GM18870 (cell line): Measurements from ENCODE around the gene CDC34.
A peak's percentile ranks its signal among the peaks of the same experiment; 100 is the strongest.
"Not testable (repeated sequence)": the region's sequence is repeated elsewhere in the genome, so short reads cannot be mapped to it uniquely, and the experiment has no call there.

ENCODE experiments used
- ATAC-seq: cut with Tn5 transposase; IDR thresholded peaks from one replicate; pipeline ENCODE4 v1.9.1; 2021; ENCODE audit warnings: moderate library complexity; ENCODE audit not compliant: unreplicated experiment

CDC34 gene

DNA sequence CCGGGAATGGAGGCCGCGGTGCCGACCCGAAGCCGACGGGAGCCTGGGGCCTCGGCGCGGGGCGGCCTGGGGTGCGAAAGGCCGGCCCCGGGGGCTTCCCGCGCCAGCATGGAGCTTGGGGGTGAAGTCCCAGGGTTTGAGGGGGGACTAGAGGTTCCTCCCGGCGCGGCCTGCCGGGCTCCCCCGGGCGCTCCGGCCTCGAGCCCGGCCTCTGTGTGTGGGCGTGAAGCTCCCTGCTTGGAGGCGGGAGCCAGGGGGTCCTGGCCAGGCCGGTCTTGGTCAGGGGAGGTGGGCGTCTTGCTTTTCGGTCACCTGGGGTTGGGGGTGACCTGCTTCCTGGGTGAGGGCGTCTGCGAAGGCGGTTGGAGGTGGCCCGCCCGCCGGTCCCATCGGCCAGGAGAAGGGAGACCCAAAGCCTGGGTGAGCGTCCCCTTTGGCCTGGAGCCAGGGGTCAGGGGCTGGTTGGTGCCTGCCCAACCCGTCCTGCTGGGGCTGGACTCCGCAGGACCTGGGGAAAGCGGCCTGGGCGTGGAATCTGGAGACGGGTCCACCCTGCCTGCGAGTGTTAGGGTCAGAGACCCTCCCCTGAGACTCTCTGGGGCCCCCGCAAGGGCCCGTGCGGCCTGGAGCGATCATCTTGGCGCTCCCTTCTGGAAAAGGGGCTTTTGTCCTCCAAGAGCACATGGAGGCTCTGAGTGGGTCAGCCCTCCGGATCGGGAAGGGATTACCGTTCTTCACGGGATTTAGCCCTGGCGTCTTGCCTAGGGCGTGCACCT lies 41.4 kb downstream of the CDC34 start:
- ATAC-seq, result peak; percentile 17

- ATAC-seq, result no peak
Measured at GRCh38 chr19:573519-573825, 41.9 kb downstream of the CDC34 start.

- no peak for ATAC-seq
Measured at GRCh38 chr19:574658-575526, 43.3 kb downstream of the CDC34 start.

DNA sequence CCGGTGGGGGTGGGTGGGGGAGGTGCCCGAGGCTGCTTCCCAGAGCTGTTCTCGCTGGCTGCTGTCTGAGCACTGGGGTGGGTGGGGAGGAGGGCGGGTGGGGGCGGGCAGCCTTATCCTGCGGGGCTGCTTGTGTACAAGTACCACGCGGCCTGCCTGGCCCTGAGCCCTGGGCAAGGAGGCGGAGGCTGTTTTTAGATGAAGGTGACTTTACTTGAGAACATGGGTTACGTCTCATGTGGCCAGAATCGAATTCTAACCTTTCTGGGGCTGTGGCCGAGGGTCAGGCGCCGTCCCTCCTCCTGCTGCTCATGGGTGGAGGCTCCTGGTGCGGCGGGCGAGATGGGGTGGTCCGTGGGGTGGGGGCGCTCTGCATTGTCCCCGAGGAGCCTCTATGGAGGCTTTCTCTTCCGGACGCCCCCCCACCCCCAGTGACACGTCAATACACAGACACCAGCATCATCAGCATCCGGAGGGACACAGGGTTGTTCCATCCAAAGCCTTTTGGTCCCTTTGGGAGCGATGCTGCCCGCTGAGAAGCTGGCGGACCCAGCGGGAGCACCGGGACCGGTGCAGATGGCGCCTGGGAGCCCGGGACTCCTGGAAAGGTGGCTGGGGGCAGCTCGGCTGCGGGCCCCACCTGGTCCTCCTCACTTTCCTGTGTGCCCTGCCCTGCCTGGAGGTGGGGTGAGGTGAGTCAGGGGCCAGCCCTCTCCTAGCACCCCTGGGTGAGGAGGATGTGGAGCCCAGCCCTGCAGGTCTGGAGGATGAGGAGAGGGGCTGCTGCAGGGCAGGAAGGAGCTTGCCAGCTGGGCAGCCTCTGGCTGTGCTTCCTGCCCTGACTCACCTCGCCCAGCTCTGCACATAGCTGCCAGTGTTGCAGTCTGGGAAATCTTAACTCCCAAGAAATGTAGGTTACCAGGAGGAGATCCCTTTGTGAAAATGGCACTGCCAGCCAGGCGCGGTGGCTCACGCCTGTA lies 44.3 kb downstream of the CDC34 start:
- ATAC-seq, result no peak

- no peak for ATAC-seq
Measured at GRCh38 chr19:576768-577438, 45.3 kb downstream of the CDC34 start.

- no peak for ATAC-seq
Measured at GRCh38 chr19:577439-578392, 46.2 kb downstream of the CDC34 start.

DNA sequence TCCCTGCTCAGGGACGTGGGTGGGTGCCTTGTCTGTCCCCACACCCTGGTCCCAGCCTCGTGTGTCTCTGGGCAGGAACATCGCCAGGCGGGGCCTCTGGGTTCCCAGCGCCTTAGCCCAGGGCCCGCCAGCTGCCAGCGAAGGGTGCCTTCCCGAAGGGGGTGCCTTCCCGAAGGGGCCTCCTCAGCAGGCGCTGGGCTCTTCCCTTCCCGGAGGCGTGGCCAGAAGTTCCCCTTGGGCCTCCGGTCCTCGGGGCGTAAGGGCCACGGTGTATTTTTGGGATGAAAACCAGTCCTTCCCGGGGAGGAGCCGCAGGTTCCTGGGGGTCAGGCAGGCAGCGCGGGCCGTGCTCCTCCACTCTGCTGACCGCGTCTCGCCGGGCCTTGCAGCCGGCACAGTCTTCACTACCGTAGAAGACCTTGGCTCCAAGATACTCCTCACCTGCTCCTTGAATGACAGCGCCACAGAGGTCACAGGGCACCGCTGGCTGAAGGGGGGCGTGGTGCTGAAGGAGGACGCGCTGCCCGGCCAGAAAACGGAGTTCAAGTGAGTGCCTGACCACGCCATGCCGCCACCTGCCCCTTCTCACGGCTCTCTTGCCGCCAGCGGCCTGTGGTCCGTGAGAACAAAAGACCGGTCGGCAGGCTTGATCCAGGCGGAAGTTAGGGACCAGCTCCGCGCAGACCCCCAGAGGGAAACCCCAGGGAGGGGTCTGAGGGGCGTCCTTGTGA lies 47.7 kb downstream of the CDC34 start:
- ATAC-seq, result no peak

DNA sequence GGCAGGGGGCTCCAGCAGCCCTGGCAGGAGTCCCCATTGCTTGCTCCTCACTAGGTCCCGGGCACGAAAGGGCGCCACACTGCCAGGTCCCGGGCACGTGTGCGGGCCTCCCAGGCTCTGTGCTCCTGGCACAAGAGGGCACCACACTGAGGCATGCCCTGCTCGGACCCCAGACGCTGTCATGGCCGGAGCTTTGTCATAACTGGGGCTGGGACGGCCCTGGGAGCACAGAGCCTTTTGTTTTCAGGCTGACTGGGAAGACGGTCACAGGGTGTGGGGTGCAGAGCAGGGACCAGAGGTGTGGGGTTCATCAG lies 48.2 kb downstream of the CDC34 start:
- no peak for ATAC-seq

- no peak for ATAC-seq
Measured at GRCh38 chr19:580274-580835, 48.8 kb downstream of the CDC34 start.

DNA sequence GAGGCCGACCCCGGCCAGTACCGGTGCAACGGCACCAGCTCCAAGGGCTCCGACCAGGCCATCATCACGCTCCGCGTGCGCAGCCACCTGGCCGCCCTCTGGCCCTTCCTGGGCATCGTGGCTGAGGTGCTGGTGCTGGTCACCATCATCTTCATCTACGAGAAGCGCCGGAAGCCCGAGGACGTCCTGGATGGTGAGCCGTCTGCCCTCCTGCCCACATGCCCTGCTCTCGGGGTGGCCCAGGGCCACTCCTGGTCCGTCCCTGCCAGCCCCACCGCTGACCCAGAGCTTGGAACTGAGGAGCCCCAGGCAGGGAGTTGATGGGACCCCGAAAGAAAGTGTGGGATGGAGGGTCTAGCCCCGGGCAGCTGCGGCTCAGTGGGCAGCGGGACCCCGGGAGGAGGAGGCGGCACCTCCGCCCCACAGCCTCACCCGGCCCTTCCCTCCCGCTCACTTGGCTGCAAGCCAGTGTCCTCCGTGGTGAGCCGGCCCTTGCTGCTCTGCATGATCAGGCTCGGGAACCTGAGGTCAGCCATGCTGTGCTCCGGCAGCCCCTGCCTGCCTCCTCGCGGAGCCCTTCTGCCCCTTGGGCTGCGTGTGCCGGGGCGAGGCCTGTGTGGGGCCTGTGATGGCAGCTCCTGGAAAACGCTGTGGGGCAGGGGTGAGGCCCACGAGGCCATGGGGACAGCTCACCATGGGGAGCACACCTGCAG lies 50.0 kb downstream of the CDC34 start:
- no peak for ATAC-seq

GRCh38 chr19:582497-583197 lies 51.1 kb downstream of the CDC34 start:
- no peak for ATAC-seq

GRCh38 chr19:583198-583967 lies 51.8 kb downstream of the CDC34 start:
- ATAC-seq, result no peak

DNA sequence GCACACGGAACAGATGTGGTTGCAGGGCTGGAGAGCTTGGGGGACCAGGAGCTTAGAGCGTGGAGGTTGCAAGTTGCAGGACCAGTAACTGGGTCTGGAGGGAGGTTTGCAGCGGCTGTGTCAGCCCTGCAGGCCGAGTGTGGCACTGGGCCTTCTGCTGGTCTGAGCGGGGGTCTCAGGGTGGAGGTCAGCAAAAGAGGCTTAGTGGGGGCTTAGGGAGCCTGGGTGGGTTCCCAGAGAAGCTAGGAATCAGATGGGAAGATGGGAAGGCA lies 52.3 kb downstream of the CDC34 start:
- ATAC-seq, result no peak

GRCh38 chr19:584240-585001 lies 52.9 kb downstream of the CDC34 start:
- no peak for ATAC-seq

- ATAC-seq, result not testable (repeated sequence)
Measured at GRCh38 chr19:585146-585545, 53.6 kb downstream of the CDC34 start.

DNA sequence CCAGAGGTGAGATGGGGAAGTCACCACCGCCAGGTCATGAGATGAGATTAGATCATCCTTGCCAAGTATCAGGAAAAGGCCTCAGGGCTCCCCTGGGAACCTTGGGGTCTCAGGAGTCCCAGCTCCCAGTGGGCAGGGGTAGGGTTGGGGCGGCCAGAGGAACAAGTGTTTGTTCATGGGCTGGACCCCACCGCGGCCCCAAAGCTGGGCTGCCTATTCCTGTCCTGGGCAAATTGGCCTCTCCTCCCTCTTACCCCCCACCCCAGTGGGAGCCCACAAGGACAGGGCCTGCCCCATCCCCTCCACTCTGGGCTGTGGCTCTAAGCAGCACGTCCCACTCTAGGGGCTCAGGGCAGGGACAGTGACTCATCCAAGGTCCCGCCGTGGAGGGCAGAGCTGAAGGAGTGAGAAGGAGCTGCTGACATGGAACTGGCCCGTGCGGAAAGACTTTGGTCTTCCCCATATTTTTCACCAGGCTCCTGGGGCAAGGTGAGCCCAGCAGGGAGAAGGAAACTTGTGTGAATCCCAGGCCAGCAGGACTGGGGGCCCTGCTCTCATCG lies 54.1 kb downstream of the CDC34 start:
- no peak for ATAC-seq
